HepG2 (cell line): ENCODE measurements around the gene USP38. TPM values are rescaled to one million over a fixed set of nuclear protein-coding genes. Genes with fewer than 3 reads are reported as not detected.
A peak's percentile ranks its signal among the peaks of the same experiment; 100 is the strongest.

Source experiments
- ATAC-seq: fragments of 200-7000 bp; cut with Tn5 transposase; 3 replicates; pipeline ENCODE4 v1.9.1; 2020; ENCODE audit warnings: mild to moderate bottlenecking, moderate library complexity
- Bru-seq: library from RNA; stranded (reverse); fragments of 400-500 nt; gene quantifications from one replicate; lab custom pipeline; 2021; lab: Mats Ljungman, UMichigan
- BruChase-seq, 2 experiments: library from RNA; stranded (reverse); fragments of 400-500 nt; gene quantifications; one replicate each; lab custom pipeline; 2021; lab: Mats Ljungman, UMichigan
- BruUV-seq: library from RNA; stranded (reverse); fragments of 400-500 nt; replicated peaks from 2 replicates; lab custom pipeline; 2021; lab: Mats Ljungman, UMichigan
- CTCF ChIA-PET: fragments of 300-600 bp; formaldehyde crosslinking; extraction: SDS; loops from one replicate; lab custom pipeline; 2021; ENCODE audit warnings: low total read pairs, inconsistent platforms, low intra/inter-chr PET ratio; lab: Yijun Ruan, JAX
- POLR2A ChIA-PET: fragments of 350-600 bp; sonication (Branson Sonifier 250); formaldehyde crosslinking; loops from one replicate; lab custom pipeline; 2020; ENCODE audit warnings: antibody characterized with exemption, inconsistent platforms; lab: Yijun Ruan, JAX
- DNase-seq: peaks from one replicate; pipeline ENCODE4 v3.0.0-alpha.2; 2015; ENCODE audit warnings: low spot score
- FAIRE-seq: peaks from 3 replicates; lab custom pipeline; 2011; peaks lifted over from hg19 to GRCh38; lab: Jason Lieb, UNC
- H2AFZ ChIP-seq: one replicate; pipeline ENCODE4 v1.6.1; 2011; ENCODE audit warnings: low read length, inconsistent platforms
- H3K27ac ChIP-seq: fragments of 300-600 bp; 3 replicates; pipeline ENCODE4 v1.8.0; 2011; ENCODE audit warnings: mixed run types, mild to moderate bottlenecking, mixed read lengths, low read length, inconsistent platforms; ENCODE audit not compliant: insufficient read depth; ENCODE audit errors: extremely low read length
- H3K27me3 ChIP-seq, 2 experiments: fragments of 200-600 bp in 1 of 2; 2 replicates in 1 of 2; 3 replicates in 1 of 2; pipeline versions ENCODE4 v1.6.0 to v1.8.0; 2011; ENCODE audit warnings: low read length in 2 of 2, mild to moderate bottlenecking in 2 of 2, moderate library complexity in 2 of 2, inconsistent platforms in 1 of 2; ENCODE audit not compliant: insufficient read depth in 2 of 2, control insufficient read depth in 1 of 2
- H3K36me3 ChIP-seq, 2 experiments: fragments of 200-600 bp in 1 of 2; replicated peaks in 1 of 2; 2 replicates in 1 of 2; 3 replicates in 1 of 2; pipeline versions ENCODE4 v1.5.1 to v1.8.0; 2011; ENCODE audit warnings: low read length in 2 of 2, inconsistent platforms in 1 of 2; ENCODE audit not compliant: insufficient read depth in 2 of 2, control insufficient read depth in 1 of 2
- H3K4me1 ChIP-seq: 2 replicates; pipeline ENCODE4 v1.5.1; 2012; ENCODE audit warnings: low read length, inconsistent platforms; ENCODE audit not compliant: insufficient read depth
- H3K4me2 ChIP-seq: 2 replicates; pipeline ENCODE4 v1.6.0; 2011; ENCODE audit warnings: low read depth, low read length, inconsistent platforms
- H3K4me3 ChIP-seq, 3 experiments: fragments of 200-600 bp in 1 of 3; sonication (generic), shearing (Covaris generic) in 1 of 3; replicated peaks in 1 of 3; 2 replicates each; pipeline ENCODE4 v1.5.1; 2011 to 2016; ENCODE audit warnings: low read length in 3 of 3, inconsistent platforms in 2 of 3, low read depth in 2 of 3, mild to moderate bottlenecking in 2 of 3, control low read depth in 1 of 3, mixed read lengths in 1 of 3; ENCODE audit not compliant: insufficient read depth in 1 of 3
- H3K79me2 ChIP-seq: one replicate; pipeline ENCODE4 v1.6.1; 2011; ENCODE audit warnings: low read length, inconsistent platforms; ENCODE audit not compliant: insufficient read depth
- H3K9ac ChIP-seq: 2 replicates; pipeline ENCODE4 v1.6.0; 2011; ENCODE audit warnings: mild to moderate bottlenecking, low read depth, low read length, inconsistent platforms; ENCODE audit not compliant: insufficient read depth
- H3K9me3 ChIP-seq: 2 replicates; pipeline ENCODE4 v1.5.1; 2012; ENCODE audit warnings: mild to moderate bottlenecking, low read length
- H4K20me1 ChIP-seq: 2 replicates; pipeline ENCODE4 v1.6.0; 2011; ENCODE audit warnings: inconsistent platforms, mild to moderate bottlenecking, low read length, moderate library complexity; ENCODE audit not compliant: insufficient read depth
- ATF1 ChIP-seq: IDR thresholded peaks from 2 replicates; pipeline ENCODE4 v1.6.1; 2016; ENCODE audit warnings: mild to moderate bottlenecking, control low read depth
- KLF11 ChIP-seq: IDR thresholded peaks from 2 replicates; pipeline ENCODE4 v1.6.1; 2016; ENCODE audit warnings: missing compliant biosample characterization
- NFATC3 ChIP-seq: sonication (generic); formaldehyde crosslinking; IDR thresholded peaks from 2 replicates; pipeline ENCODE4 v1.5.1; 2020; ENCODE audit warnings: mild to moderate bottlenecking, missing genetic modification reagents
- PHF8 ChIP-seq: sonication (generic); formaldehyde crosslinking; IDR thresholded peaks from 2 replicates; pipeline ENCODE4 v1.5.0; 2020; ENCODE audit warnings: missing genetic modification reagents
- RARA ChIP-seq: IDR thresholded peaks from 2 replicates; pipeline ENCODE4 v1.6.1; 2016; ENCODE audit warnings: missing genetic modification reagents, missing compliant biosample characterization
- SOX13 ChIP-seq, 3 experiments: fragments of 450-650 bp in 1 of 3; sonication (generic) in 1 of 3; formaldehyde crosslinking in 1 of 3; IDR thresholded peaks in 2 of 3; conservative IDR thresholded peaks in 1 of 3; 2 replicates each; pipeline versions ENCODE4 v1.5.0 to v1.6.1; 2016 to 2020; ENCODE audit warnings: antibody characterized with exemption in 1 of 3, mild to moderate bottlenecking in 1 of 3, missing compliant biosample characterization in 1 of 3, missing genetic modification reagents in 1 of 3, moderate library complexity in 1 of 3
- SRSF4 ChIP-seq: fragments of 200-400 bp; formaldehyde crosslinking; IDR thresholded peaks from one replicate; pipeline ENCODE4 v1.6.1; 2018; ENCODE audit warnings: mild to moderate bottlenecking, low read depth, low read length, moderate library complexity; ENCODE audit not compliant: poor library complexity, severe bottlenecking
- THAP8 ChIP-seq: sonication (generic); formaldehyde crosslinking; IDR thresholded peaks from 2 replicates; pipeline ENCODE4 v1.5.1; 2020; ENCODE audit warnings: missing genetic modification reagents, mild to moderate bottlenecking, borderline replicate concordance
- ZNF350 ChIP-seq: sonication (generic); formaldehyde crosslinking; IDR thresholded peaks from 2 replicates; pipeline ENCODE4 v1.4.0; 2020; ENCODE audit warnings: mild to moderate bottlenecking, low read depth, missing genetic modification reagents, borderline replicate concordance
- ZNF441 ChIP-seq: sonication (generic); formaldehyde crosslinking; IDR thresholded peaks from 2 replicates; pipeline ENCODE4 v1.7.0; 2021; ENCODE audit warnings: missing genetic modification reagents, borderline replicate concordance
- ZNF782 ChIP-seq: sonication (generic); formaldehyde crosslinking; IDR thresholded peaks from 2 replicates; pipeline ENCODE4 v1.4.0; 2020; ENCODE audit warnings: missing genetic modification reagents, mild to moderate bottlenecking, borderline replicate concordance
- WGBS: methylation state at CpG from one replicate; pipeline ENCODE4 v1.1.6; 2017; ENCODE audit warnings: low lambda C conversion rate; 5-methylcytosine and 5-hydroxymethylcytosine counted together
- in situ Hi-C: cut with HindIII; loops from 2 replicates; pipeline ENCODE4 v1.10.0; 2017; ENCODE audit warnings: low pct_unique_long_range_greater_than_20kb; ENCODE audit not compliant: extremely low pct_ligation_motif_present
- intact Hi-C: fragments of 100-400 bp; cut with micrococcal nuclease; formaldehyde crosslinking; loops from one replicate; pipeline ENCODE4 v1.10.0; 2022; ENCODE audit not compliant: unreplicated experiment
- long read RNA-seq, 2 experiments: library from RNA in 1 of 2; library from polyadenylated mRNA in 1 of 2; stranded (forward) in 1 of 2; unstranded in 1 of 2; transcript quantifications; one replicate each; pipeline ENCODE4 v2.0.0, GENCODE V29; 2019 to 2022
- polyA minus RNA-seq, 3 experiments: library from RNA; depleted of rRNA, polyadenylated mRNA; stranded (reverse); fragments of >200 nt; gene quantifications; 2 replicates each; pipeline ENCODE4 v1.2.3, GENCODE V29; 2011; ENCODE audit warnings: low replicate concordance in 1 of 3
- polyA plus RNA-seq, 8 experiments: library from polyadenylated mRNA; depleted of rRNA in 3 of 8; stranded (reverse) in 7 of 8; unstranded in 1 of 8; fragments of >200 nt; fragmentation: Illumina TruSeq in 4 of 8; extraction: Trizol in 4 of 8; gene quantifications; 2 replicates each; pipeline versions ENCODE4 v1.2.1 to v1.2.3, GENCODE V29; 2011 to 2016; ENCODE audit warnings: low read depth in 4 of 8, missing spikeins in 1 of 8, mixed read lengths in 1 of 8; ENCODE audit not compliant: insufficient read depth in 1 of 8
- total RNA-seq, 5 experiments: library from RNA; depleted of rRNA; stranded (reverse); fragments of >200 nt; fragmentation: Illumina TruSeq; extraction: Trizol; gene quantifications; 2 replicates each; pipeline ENCODE4 v1.2.3, GENCODE V29; 2016; ENCODE audit warnings: low read depth in 1 of 5

The USP38 gene, protein sequence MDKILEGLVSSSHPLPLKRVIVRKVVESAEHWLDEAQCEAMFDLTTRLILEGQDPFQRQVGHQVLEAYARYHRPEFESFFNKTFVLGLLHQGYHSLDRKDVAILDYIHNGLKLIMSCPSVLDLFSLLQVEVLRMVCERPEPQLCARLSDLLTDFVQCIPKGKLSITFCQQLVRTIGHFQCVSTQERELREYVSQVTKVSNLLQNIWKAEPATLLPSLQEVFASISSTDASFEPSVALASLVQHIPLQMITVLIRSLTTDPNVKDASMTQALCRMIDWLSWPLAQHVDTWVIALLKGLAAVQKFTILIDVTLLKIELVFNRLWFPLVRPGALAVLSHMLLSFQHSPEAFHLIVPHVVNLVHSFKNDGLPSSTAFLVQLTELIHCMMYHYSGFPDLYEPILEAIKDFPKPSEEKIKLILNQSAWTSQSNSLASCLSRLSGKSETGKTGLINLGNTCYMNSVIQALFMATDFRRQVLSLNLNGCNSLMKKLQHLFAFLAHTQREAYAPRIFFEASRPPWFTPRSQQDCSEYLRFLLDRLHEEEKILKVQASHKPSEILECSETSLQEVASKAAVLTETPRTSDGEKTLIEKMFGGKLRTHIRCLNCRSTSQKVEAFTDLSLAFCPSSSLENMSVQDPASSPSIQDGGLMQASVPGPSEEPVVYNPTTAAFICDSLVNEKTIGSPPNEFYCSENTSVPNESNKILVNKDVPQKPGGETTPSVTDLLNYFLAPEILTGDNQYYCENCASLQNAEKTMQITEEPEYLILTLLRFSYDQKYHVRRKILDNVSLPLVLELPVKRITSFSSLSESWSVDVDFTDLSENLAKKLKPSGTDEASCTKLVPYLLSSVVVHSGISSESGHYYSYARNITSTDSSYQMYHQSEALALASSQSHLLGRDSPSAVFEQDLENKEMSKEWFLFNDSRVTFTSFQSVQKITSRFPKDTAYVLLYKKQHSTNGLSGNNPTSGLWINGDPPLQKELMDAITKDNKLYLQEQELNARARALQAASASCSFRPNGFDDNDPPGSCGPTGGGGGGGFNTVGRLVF
- 11.8 and 15.5 TPM in 2 replicates for total RNA-seq (2016; rRNA removed; fragmentation: Illumina TruSeq; extraction: Trizol)
- 1.1 and 1.3 TPM in 2 replicates for total RNA-seq (2016; cell fraction: cytosol; rRNA removed; fragmentation: Illumina TruSeq; extraction: Trizol; ENCODE audit: low read depth)
- total RNA-seq (2016; cell fraction: insoluble cytoplasmic fraction; rRNA removed; fragmentation: Illumina TruSeq; extraction: Trizol): 11.6 and 14.2 TPM in 2 replicates
- 7.4 and 7.8 TPM in 2 replicates for total RNA-seq (2016; cell fraction: membrane; rRNA removed; fragmentation: Illumina TruSeq; extraction: Trizol)
- 14.3 and 15.3 TPM in 2 replicates for total RNA-seq (2016; cell fraction: nucleus; rRNA removed; fragmentation: Illumina TruSeq; extraction: Trizol)
- 4.5 and 4.8 TPM in 2 replicates for polyA plus RNA-seq (2011; rRNA removed)
- 2.9 and 4.1 TPM in 2 replicates for polyA plus RNA-seq (2011; cell fraction: cytosol; rRNA removed)
- 4.3 and 4.4 TPM in 2 replicates for polyA plus RNA-seq (2011; cell fraction: nucleus; rRNA removed)
- 5.4 and 5.8 TPM in 2 replicates for polyA plus RNA-seq (2012)
- 0.45 and 0.48 TPM in 2 replicates for polyA plus RNA-seq (2016; cell fraction: cytosol; fragmentation: Illumina TruSeq; extraction: Trizol; ENCODE audit: low read depth)
- 8.4 and 9.0 TPM in 2 replicates for polyA plus RNA-seq (2016; cell fraction: insoluble cytoplasmic fraction; fragmentation: Illumina TruSeq; extraction: Trizol; ENCODE audit: low read depth)
- polyA plus RNA-seq (2016; cell fraction: membrane; fragmentation: Illumina TruSeq; extraction: Trizol; ENCODE audit: low read depth): 2.1 and 2.5 TPM in 2 replicates
- 6.0 and 6.8 TPM in 2 replicates for polyA plus RNA-seq (2016; cell fraction: nucleus; fragmentation: Illumina TruSeq; extraction: Trizol; ENCODE audit: insufficient read depth, low read depth)
- 25.6 and 31.9 TPM in 2 replicates for polyA minus RNA-seq (2011; rRNA and poly(A)+ RNA removed; ENCODE audit: low replicate concordance)
- 9.3 and 11.3 TPM in 2 replicates for polyA minus RNA-seq (2011; cell fraction: cytosol; rRNA and poly(A)+ RNA removed)
- polyA minus RNA-seq (2011; cell fraction: nucleus; rRNA and poly(A)+ RNA removed): 36.6 and 38.2 TPM in 2 replicates
- Bru-seq, nascent RNA: percentile 84 among the genes with signal in this experiment
- percentile 74 among the genes with signal in this experiment for BruChase-seq, experiment 1, labeled RNA remaining after a 6-hour chase
- BruChase-seq, experiment 2, labeled RNA remaining after a 2-hour chase: percentile 80 among the genes with signal in this experiment
- long read RNA-seq, experiment 1, full-length matches to known transcripts: 5 of 7 reads
- long read RNA-seq, experiment 1, partial matches to known transcripts: 1 of 7 reads
- long read RNA-seq, experiment 1, other reads (novel, unspliced or antisense): 1 of 7 reads
- long read RNA-seq, experiment 2, full-length matches to known transcripts: 1 of 15 reads
- long read RNA-seq, experiment 2, partial matches to known transcripts: 4 of 15 reads
- long read RNA-seq, experiment 2, other reads (novel, unspliced or antisense): 10 of 15 reads

DNA sequence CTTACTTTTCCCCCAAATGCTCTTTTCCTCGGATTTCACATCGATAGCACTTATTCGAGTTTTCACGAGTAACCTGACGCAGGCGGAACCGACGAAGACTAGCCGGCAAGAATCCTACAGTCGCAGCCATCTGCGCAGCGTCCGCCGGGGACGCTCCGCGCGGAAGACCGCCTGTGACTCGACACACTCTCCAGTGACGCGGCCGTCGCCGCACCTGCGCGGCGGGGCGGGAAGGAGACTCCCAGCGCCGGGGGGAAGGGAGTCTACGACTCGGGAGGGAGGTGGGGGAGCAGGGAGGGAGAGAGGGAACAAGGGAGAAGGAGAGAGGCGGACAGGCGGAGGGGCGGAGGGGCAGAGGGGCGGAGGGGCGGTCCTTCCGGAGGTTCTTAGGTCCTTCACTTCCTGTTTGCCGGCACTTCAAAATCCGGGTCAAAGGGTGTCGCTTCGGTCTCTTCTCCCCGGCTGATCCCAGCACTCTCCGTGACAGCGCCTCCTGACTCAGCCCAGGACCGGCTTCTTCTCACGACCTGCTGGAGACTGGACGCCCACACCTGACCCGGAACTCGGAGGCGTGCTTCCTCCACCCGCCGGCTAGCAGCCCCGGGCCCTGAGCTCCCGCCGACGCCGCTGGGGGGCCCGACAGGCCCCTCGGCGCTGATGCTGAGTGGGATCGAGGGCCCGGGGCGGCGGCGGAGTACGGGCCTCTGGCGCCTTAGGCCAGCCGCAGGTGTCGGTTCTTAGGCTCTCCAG is at the start of gene USP38:
USP38 (plus strand) TSS at position 415 of the 750 bp plus-strand sequence. CDS start 534 bp downstream, outside the sequence.
- Histone ChIP-seq H3K9me3 (no peaks in the 10 kb centered on the region), H3K9ac (peak within 1 kb of the TSS; percentile 82), H3K36me3 (peaks cover 0 to 4% of the 10 kb centered on the region in 2 experiments; a peak in 2 of 5 replicates), H2AFZ (peak within 1 kb of the TSS; percentile 99), H3K4me1 (peaks cover 34% of the 10 kb centered on the region), H3K4me3 (peak within 1 kb of the TSS; percentile 83 to 100 (median 96)), H3K27me3 (no peaks in the 10 kb centered on the region; a peak in 1 of 5 replicates), H3K79me2 (peaks cover 43% of the 10 kb centered on the region), H3K4me2 (peak within 1 kb of the TSS; percentile 81), H4K20me1 (peaks cover 30% of the 10 kb centered on the region), H3K27ac (peak within 1 kb of the TSS; percentile 88)
- POLR2A ChIA-PET: interaction anchor here (1.1 to 2.6 kb wide), 4 partner anchors 18 to 329 kb away, joined by 3 to 10 read pairs (median 5); partner anchors contain the start of genes GAB1 and SMARCA5
- ATAC-seq: peak; percentile 94
- peak; percentile 91 for DNase-seq
- BruUV-seq: no TSS peak
- intact Hi-C loops: loop anchor here (2.0 to 10.0 kb wide), 4 partner anchors 43 to 1960 kb away; partner anchors contain the start of genes GAB1, SMARCA5 and ZNF330
- no peak for FAIRE-seq
- in situ Hi-C loops: loop anchor here (10.0 to 25.0 kb wide), 2 partner anchors 197 to 330 kb away; partner anchors contain the start of gene SMARCA5
- WGBS: 2% methylated on average over 39 of the region's 71 CpGs
- CTCF ChIA-PET: no interaction called here
- peak; percentile 71 for TF ChIP-seq PHF8 (CRISPR knock-in tag)
- peak; percentile 32; the same call in 1 of the 2 replicates for TF ChIP-seq ATF1 (CRISPR knock-in tag)
- 0 out of 2 replicates have a peak, but pooled peaks have one; percentile 10 for TF ChIP-seq RARA (CRISPR knock-in tag)
- TF ChIP-seq ZNF782 (CRISPR knock-in tag): peak; percentile 12; the same call in 1 of the 2 replicates
- TF ChIP-seq KLF11 (CRISPR knock-in tag): no peak; the same call in 1 of the 2 replicates
- TF ChIP-seq NFATC3 (CRISPR knock-in tag): no peak
- 0 out of 2 replicates have a peak, but pooled peaks have one; percentile 31 for TF ChIP-seq ZNF350
- no peak for TF ChIP-seq SRSF4
- TF ChIP-seq SOX13 (IDR thresholded peaks at IDR 0.05): no peak
- peak in 1 of 2 experiments; percentile 24; a peak in 1 of 4 replicates for TF ChIP-seq SOX13 (CRISPR knock-in tag; conservative IDR thresholded peaks at IDR 0.05 in 1 of 2, IDR thresholded peaks at IDR 0.05 in 1 of 2)
- 0 out of 2 replicates have a peak, but pooled peaks have one; percentile 54 for TF ChIP-seq THAP8 (CRISPR knock-in tag)
- TF ChIP-seq ZNF441 (CRISPR knock-in tag): peak; percentile 54; the same call in 1 of the 2 replicates
